SK-MEL-5 (cell line): Measurements from ENCODE around the gene BCL2L11. TPM values are rescaled to one million over a fixed set of nuclear protein-coding genes. Genes with fewer than 3 reads are reported as not detected.

Experiments used
- DNase-seq: peaks from one replicate; pipeline ENCODE4 v3.0.0-alpha.2; 2016; ENCODE audit warnings: low read depth, low spot score
- in situ Hi-C: cut with HindIII; loops from 2 replicates; pipeline ENCODE4 v1.10.0; 2016; ENCODE audit warnings: low sequenced_read_pairs, high pct_unique_total_duplicates, low pct_unique_long_range_greater_than_20kb
- total RNA-seq: library from RNA; depleted of rRNA; stranded (reverse); fragments of >200 nt; shearing (Covaris generic); gene quantifications from 2 replicates; pipeline ENCODE4 v1.2.3, GENCODE V29; 2014

The BCL2L11 gene
- total RNA-seq, 1 experiment from 2014 or later: 5.4 TPM

- in situ Hi-C loops: no loop called here
- no peak for DNase-seq
Observed at GRCh38 chr2:111157798-111158197, 37.1 kb downstream of the BCL2L11 start.

GRCh38 chr2:111159641-111160040 is 38.9 kb downstream of the BCL2L11 start:
- no peak for DNase-seq
- in situ Hi-C loops: no loop called here

GRCh38 chr2:111160758-111161157 is 40.0 kb downstream of the BCL2L11 start:
- in situ Hi-C loops: no loop called here
- DNase-seq: no peak

- DNase-seq: no peak
- in situ Hi-C loops: no loop called here
Observed at GRCh38 chr2:111161971-111162370, 41.3 kb downstream of the BCL2L11 start.

GRCh38 chr2:111162718-111163331 is 42.1 kb downstream of the BCL2L11 start:
- in situ Hi-C loops: no loop called here
- DNase-seq: no peak

GRCh38 chr2:111164078-111164477 is 43.4 kb downstream of the BCL2L11 start:
- no peak for DNase-seq
- in situ Hi-C loops: no loop called here

GRCh38 chr2:111165084-111165483 is 44.4 kb downstream of the BCL2L11 start:
- DNase-seq: no peak

GRCh38 chr2:111166115-111166514 is 45.4 kb downstream of the BCL2L11 start:
- DNase-seq: no peak
- in situ Hi-C loops: no loop called here

More at GRCh38 chr2:111165084-111165483, 44.4 kb downstream of the BCL2L11 start:
- in situ Hi-C loops: no loop called here

- DNase-seq: no peak
- in situ Hi-C loops: no loop called here
Observed at GRCh38 chr2:111167076-111167862, 46.6 kb downstream of the BCL2L11 start.

- in situ Hi-C loops: no loop called here
Observed at GRCh38 chr2:111167863-111168162, 47.1 kb downstream of the BCL2L11 start.

GRCh38 chr2:111168528-111169239 is 48.0 kb downstream of the BCL2L11 start:
- in situ Hi-C loops: no loop called here

More at GRCh38 chr2:111167863-111168162, 47.1 kb downstream of the BCL2L11 start:
- DNase-seq: no peak

GRCh38 chr2:111169268-111169667 is 48.6 kb downstream of the BCL2L11 start:
- in situ Hi-C loops: no loop called here
- DNase-seq: no peak

More at GRCh38 chr2:111168528-111169239, 48.0 kb downstream of the BCL2L11 start:
- DNase-seq: no peak

- DNase-seq: no peak
- in situ Hi-C loops: no loop called here
Observed at GRCh38 chr2:111169924-111170323, 49.2 kb downstream of the BCL2L11 start.

GRCh38 chr2:111171337-111171930 is 50.7 kb downstream of the BCL2L11 start:
- no peak for DNase-seq
- in situ Hi-C loops: no loop called here

GRCh38 chr2:111172666-111173065 is 52.0 kb downstream of the BCL2L11 start:
- DNase-seq: no peak
- in situ Hi-C loops: no loop called here

- in situ Hi-C loops: no loop called here
Observed at GRCh38 chr2:111173338-111173737, 52.6 kb downstream of the BCL2L11 start.

GRCh38 chr2:111173856-111174255 is 53.1 kb downstream of the BCL2L11 start:
- no peak for DNase-seq
- in situ Hi-C loops: no loop called here

More at GRCh38 chr2:111173338-111173737, 52.6 kb downstream of the BCL2L11 start:
- DNase-seq: no peak

- no peak for DNase-seq
- in situ Hi-C loops: no loop called here
Observed at GRCh38 chr2:111175615-111176014, 54.9 kb downstream of the BCL2L11 start.
